ENCODE measurements around the gene MASP1.

Gene MASP1

DNA sequence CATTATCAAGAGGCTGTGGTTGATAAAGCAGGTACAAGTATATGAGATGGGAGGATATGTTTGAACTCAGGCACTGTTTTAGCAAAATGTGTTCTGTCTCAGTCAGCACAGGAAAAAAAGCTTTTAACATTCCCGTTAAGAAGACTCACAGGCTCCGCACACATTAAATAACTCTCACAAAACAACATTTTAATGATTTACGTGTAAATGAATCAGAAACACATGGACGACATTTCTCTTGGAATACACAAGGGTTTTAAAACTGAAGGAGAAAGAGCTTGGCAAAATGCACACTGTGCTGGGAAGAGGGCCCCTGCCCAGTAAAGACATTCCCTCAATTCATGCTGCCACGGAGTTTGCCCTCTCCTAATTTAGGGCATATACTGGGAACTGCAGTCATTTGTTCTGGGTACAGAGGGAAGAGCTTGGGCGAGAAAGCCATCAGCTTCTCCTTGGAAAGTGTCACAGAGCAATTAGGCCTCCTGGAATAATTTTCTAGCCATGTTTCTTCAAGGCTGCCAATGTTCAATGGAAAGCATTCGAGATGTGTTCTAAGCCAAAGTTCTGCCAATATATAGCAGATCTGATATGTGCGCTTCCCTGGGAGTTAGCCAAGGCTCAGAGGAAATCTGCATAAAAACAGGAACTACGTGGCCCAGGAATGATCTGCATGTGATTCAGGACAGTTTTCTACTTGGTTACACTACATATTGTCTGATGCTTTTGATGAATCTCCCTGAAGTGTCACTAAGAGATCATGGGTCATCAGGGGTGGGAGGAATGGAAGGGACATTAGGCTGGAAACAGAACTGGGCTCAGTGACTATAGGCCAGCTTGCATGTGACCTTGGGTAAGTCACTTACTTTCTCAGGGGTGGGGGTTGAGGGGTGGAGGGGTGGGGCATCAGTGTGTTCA is 2.2 kb upstream of the MASP1 start:
- DNase-seq (ENCODE audit: low spot score) = no peak

DNA sequence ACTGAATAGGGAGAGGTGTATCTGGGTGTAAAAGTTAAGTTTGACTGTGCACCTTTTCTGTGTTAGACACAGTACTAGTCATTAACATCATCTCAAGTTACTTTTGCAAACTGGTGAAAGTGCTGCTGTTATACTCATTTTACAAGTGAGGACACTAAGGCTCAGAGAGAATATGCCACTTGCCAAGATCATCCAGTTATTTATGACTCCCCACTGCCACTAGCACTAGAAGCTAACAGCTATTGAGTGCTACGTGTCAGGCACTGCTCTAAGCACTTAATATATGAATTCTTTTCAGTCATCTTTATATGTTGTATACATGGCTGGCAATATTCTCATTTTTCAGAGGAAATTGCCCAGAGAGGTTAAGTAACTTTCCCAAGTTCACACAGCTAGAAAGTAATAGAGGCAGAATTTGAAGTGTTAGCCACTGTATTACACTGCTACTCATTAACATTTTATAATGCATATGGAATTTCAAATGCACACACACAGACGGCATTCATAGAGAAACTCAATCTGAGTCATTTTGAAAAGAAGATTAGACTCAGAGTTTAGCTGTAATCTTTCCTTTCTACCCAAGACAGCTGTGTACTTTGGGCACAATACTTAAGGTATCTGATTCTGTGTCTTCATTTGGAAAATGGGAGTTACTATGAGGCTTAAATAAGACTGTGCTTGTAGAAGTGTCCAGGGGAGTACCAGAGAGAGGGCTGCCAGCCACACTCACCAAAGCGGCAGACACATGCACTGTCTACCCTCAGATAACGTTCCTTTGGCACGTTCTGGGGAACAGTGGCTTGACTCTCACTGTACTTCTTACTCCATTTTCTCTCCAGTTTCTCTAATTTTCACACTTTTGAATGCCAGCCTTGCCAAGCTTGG is 1.3 kb upstream of the MASP1 start:
- DNase-seq (ENCODE audit: low spot score) = no peak

DNA sequence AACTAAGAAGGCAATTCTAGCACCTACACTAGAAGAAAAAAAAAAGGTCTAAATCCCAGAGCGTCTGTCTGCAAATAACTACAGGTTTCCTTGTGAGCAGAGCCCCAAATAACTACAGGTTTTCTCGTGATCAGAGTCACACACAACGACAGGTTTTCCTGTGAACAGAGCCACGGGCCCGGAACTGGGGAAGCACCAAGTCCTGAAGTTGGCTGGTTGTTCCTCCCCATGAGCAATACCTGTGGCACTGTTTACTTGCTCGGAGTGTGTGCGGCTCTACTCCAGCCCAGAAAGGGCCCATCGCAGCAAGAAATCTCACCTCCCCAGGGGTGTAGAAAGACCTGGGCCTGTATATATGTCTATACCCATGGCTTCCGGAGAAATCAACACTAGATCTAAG is 644 bp upstream of the MASP1 start:
- no peak for DNase-seq (ENCODE audit: low spot score)

DNA sequence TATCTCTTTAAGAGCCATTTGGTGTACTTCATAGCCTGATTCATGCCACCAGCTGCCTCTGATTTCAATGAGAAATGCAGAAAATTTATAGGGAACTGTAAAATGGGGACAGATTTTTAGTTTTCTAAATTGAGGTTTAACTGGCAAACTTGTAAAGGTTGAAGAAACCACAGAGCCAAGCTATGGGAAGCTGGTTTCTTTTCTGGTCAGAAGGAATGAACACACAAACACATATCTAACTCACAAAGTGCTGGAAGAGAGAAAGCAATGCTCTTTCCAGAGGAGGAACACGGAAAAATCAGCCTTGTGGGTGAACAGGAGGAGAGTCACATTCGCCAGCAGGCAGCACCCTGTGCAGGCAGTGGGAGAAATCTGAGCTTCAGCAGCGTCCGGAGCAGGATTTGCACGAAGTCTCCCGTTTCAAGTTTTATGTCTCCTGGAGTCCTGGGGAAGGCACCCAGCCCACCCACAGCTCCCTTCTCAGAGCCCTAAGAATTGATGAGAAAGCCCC is 481 bp downstream of the MASP1 start:
- no peak for DNase-seq (ENCODE audit: low spot score)

DNA sequence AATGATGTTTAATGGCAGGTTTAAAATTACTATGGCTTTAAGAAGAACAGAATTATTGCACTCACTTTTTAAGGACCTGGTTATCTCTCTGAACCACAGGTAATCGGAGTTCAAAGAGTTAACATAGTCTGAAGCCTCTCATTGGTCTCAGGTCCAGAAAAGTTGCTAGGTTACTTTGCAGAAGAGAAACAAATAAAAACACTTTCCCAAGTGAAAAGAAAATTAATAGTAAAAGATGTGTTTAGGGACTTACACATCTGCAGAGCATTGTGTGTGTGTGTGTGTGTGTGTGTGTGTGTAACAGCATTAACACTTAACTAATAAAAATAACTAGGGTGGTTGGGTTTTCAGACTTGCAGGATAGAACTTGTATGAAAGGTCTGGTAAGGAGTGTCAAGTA is 1.0 kb downstream of the MASP1 start:
- no peak for DNase-seq (ENCODE audit: low spot score)

DNA sequence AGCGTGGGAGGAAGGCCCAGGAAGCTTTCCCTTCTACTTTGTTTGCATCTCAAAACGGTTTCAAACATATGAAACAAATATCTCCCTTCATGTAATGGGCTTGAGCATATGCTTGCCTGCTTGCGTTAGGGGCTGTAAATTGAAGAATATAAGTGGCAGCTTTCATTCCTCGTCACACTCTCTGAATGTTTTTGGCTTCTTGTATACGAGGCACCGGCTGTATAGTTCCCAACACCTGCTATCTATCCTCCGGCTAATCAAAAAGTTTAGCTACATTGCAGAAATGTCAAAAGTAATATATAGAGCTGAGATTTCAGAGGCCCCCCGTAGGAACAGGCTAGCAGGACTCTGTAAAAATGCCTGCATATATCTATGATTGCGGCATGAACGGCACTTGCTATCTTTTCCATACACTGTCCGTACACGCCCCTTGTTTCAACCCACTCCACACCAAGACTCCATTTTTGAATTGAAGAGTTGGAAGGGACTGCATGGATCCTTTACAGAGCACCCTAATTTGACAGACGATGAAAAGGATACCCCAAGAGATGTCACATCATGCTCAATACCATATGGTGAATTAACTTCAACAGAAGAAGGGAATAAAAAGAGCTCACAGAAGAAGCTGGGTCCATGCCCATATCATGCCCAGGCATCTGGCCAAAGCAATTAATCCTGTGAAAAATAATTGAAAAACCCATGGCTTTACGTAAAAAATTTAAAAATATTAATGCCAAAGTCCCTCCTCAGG is 2.5 kb downstream of the MASP1 start:
- DNase-seq (ENCODE audit: low spot score) = no peak

DNA sequence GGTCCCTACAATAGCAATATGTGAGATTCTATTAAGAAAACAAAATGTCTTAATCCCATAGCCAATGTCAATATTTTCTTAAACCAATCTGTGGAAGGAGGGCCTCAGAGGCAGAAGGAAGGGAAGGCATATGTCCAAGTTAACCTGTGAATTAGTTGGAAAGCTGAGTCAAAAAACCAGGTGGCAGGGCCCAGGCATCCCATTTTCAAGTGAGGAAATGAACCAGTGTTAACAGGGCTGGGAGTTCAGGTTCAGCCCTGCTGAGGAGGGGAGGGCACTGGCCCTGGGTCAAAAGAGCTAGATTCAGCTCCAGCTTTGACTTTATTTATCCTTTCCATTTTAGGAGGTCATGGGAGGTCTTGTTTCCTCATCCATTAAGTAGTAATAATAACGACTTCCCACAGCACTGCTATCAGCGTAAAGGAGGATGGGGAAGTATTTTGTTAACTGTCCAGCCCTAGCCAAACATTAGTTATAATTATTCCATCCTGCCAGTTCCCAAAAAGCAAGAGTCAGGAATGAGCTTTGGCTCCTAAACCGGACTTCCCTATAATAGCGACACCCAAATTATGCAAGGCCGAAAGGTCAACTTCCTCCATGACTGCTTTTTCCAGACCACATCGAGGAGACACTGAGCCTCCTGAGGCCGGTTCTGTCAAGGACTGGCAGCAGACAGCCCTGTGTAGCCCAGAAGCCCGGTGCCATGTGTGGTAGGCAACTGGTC is 3.2 kb downstream of the MASP1 start:
- no peak for DNase-seq (ENCODE audit: low spot score)

DNA sequence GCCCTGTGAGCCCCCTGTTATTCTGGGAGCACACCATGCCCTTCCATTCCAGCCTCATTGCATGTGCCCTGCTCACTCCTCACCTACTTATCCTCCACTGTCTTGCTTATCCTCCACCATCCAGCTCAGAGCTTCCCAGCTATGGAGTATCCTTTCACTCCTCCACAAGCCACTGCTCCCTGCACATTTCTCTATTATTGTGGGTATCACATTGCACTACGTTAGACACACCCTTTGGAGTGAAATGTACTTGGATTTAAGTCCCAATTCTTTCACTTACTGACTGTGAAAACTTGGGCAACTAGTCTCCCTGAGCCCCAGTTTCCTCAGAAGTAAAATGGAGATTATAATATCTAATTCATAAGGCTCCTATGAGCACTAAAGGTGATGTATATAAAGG is 4.3 kb downstream of the MASP1 start:
- DNase-seq (ENCODE audit: low spot score) = no peak

DNA sequence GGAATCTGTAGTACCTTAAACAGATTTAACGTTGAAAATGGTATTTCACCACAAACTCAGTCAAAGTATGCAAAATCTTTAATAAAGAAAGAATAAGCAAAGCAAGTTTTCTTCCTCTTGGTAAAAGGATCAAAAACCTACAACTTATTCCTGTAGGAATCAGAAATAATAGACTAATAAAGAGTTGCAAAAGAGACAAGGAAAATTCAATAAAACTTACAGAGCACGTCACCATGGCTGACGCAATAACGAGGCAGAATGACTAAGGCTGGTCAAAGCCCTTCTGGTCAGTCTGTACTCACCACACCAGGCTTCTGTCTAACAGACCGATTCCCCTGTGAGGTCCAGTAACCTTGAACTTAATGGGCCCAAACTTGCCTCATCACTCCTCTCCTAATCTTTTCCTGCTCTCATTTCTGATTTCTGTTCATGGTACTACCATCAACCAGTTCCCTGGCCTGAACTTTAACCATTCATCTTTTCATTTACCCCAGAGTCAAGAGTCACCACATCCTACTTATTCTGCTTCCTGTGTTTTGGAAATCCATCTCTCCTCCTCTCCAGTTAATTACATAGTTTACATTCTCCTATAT is 5.0 kb downstream of the MASP1 start:
- no peak for DNase-seq (ENCODE audit: low spot score)

DNA sequence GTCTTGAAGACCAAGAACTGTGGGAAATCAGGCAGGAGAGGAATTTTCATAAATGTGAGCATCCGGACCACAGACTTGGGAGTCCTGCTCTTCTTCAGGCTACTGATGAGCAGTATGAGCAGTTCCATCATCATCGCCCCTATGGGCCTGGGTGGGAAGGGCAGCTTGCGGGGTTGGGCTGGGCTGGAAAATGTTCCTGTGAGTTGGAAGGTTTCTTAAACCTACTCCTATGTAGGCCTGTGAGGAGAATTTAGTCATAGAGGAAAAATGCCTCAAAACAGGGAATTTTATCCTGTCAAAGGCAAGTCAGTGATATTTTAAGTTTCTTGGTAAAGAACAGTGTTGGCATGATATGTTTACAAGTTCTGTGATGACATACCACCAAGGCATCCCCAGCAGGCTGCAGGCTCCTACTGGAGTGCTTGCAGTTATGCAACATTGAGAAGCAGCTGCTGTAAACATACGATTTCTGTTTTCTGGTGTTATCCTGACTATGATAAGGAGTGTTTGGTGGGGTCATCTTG is 10.3 kb downstream of the MASP1 start:
- no peak for DNase-seq (ENCODE audit: low spot score)

DNA sequence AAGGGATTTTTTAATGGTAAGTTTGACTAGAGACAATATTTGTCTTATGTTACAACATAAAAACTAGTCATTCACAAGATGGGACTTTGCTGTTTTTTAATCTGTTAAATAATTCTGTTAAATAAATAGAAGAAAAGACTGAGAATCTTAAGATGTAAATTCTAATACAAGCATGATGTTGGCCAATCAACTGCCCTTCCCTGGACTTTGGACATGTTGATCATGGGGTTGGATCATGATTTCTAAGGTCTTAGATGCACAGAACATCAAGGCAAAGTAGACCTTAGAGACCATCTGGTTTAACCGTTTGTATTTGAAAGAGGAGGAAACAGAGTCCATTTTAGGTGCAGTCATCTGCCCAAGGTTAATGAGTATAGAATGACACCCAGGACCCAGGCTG is 10.9 kb downstream of the MASP1 start:
- no peak for DNase-seq (ENCODE audit: low spot score)

DNA sequence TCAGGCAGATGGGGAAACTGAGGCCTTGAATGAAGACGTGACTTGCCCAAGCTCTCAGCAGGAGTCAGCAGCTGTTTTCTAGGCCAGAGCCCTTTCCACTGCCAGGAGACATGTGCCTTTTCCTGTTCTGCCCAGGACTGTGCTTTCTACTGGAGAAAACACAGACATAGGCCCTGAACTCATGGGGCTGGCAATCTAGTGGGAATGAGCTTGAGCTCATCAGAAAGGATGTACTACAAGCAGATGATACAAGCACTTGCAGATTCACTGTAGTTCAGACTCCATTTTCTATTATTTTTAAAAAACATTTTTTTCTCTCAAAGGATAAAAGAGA is 14.4 kb downstream of the MASP1 start:
- DNase-seq (ENCODE audit: low spot score) = no peak

DNA sequence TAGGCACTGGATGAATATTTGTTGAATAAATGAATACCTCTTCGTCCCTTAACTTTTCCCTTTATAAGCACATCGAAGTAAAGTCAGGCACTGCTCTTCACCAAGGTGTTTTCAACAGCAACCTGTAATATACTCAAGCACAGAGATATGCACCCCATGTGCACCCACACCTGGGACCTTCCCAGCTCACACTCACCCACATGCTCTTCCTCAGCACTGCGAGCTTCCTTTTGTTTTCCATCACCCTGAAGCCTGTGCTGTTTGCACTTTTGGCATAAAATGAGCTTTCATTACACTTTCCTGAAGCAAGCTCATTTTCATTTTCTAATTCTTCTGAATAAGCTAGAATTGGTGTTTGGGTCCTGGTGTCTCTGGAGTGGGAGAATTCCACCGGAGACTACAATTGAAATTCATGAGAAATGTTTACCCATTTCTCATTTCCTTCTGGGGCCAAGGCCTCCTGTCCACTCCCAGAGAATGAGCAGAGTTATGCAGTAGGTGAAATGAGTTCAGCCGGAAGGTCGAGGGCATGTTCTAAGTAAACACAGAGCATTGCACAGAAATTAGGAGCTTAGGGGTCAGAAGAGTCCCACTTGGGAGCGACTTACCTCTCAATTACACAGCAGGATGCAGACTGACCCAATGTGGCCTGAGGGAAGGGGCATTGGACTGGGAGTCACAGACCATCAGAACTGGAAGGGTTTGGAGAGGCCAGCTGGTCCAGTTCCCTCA is 15.0 kb downstream of the MASP1 start:
- no peak for DNase-seq (ENCODE audit: low spot score)

DNA sequence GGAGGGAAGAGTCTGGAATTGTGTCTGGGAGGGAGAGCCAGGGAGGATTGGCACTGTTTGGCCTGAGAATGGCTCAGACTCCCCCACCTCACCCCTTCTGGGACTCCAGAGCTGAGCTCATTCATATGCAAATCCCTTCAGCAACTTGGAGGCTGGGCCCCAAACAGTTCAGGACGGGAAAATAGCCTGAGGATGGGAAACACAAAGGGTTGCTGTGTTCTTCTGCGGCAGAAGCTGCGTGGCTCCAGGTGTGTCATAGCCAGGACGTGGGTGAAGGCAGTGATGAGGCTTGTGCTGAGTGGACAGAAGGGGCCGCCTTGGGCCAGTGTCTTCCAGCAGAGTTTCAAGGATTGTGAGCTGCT is 16.6 kb downstream of the MASP1 start:
- DNase-seq (ENCODE audit: low spot score) = no peak

DNA sequence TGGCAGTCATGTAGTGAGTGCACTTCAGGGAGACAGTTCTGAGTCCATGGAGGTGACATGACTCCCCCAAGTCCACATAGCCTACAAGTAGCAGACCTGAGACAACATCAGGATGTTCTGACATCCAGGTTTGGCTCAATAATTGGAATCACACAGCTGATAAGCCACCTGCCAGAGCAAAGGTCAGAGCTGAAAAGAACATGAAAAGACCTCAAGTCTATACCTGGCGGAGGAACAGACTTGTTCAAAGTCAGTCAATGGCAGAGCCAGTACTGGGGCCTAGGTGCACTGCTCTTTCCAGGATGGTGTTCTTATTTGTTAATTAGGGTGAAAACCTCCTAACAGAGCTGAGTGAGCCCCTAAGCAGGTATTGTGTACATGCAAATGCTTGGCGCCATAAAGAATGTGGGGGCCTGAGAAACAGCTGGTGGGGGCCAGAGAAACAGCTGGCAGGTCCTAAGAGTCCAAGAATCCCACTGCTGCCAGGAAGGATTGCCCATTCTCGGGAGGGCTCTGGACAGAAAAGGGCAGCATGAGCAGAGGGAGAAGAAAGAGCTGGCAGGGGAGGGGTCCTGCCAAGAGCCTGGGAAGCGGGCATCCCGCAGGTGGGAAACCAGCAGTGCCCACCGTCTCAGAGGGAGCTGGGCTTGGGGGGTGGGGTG is 17.1 kb downstream of the MASP1 start:
- DNase-seq (ENCODE audit: low spot score) = no peak

DNA sequence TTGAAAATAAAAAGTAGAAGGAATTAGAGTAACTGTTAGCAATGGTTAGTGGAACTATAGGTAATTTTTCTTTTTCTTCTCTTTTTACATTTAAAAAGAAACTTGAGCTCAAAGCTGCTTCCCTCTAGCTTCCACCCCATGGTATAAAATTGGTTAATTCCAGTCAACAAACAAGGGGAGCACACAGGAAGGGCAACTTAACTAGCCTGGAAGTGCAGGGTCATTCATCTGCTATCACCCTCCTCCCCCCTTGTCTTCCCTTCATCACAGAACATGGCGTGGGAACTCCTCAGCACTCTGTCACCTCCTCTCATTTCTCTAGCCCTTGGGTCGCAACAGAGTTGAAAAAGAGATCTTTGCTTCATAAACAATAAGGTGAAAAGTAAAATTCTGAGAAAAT is 20.0 kb downstream of the MASP1 start:
- DNase-seq (ENCODE audit: low spot score) = no peak

DNA sequence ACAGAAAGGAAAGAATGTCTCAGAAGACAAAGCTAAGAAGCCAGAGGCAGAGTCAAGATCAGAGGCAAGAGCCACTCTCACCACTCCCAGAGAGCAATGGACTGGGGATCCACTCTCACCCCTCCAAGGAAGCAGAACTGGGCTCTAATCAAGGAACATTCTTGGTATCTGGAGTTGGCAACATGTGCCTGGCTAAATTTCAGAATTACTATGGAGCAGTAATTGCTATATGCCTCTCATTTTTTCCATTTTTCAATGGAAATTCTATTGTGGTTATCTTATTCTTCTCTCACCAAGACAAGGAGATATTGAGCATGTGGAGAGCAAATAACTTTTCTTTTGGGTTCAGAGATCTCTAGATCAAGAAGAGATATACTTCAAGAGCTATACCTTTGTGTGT is 22.1 kb downstream of the MASP1 start:
- no peak for DNase-seq (ENCODE audit: low spot score)

DNA sequence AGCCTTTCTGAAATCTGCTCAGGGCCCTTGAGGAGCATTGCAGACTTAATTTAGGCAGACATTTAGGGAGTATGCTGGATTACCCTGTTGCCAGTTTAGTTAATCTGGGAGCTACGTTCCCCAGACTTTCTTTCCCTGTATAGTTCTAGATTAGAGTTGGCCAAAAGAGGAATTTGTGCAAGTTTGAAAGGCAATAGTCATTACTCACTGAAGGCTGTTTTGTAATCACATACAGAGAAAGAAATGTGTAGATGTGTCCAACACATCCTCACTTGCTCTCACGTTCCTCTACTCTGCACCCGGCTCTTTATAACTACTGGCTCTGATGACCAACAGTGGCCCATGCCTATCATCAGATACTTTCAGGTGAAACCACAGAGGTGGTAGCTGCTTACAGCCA is 24.2 kb downstream of the MASP1 start:
- no peak for DNase-seq (ENCODE audit: low spot score)

DNA sequence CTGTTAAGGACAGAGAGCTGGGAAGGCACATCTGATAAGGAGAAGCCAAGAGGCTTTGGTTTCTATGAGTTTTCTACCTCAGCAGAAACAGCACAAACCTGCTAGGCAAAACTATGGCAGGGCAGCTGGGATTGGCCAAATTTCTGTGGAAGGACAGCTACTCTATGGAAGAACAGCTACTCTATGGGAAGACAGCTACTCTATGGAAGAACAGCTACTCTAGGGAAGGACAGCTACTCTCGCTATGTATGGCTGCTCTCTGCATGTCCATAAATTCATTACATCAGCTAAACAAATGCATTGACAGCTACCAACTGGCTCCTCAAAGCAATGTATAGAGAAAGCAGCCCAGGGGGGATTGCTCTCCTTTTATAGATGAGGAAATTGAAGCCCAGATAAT is 24.8 kb downstream of the MASP1 start:
- DNase-seq (ENCODE audit: low spot score) = no peak

DNA sequence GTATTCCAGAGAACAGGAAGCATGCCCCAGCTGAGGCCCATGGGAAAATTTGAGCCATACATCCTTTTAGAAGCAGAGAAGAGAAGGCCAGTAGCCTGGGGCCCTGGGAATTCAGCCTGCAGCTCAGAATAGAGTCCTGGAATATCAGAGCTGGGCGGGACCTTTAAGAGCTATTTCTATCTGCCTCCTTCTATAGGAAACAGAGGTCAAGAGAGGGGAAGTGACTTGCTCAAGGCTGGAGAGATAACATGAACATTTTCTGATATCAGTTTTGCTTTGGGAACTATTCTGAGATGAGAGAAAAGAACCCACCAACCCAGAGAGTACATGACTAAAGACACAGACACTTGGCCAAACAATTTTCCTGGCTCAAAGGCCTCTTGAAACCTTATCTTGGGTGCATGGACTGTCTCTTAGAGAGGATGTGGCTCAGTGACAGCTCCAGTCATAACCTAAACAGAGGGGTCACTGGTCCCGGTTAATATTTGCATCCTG is 26.0 kb downstream of the MASP1 start:
- DNase-seq (ENCODE audit: low spot score) = no peak
